B cell (primary cell): ENCODE measurements around the gene HES4.
"Not testable (repeated sequence)": the region's sequence is repeated elsewhere in the genome, so short reads cannot be mapped to it uniquely, and the experiment has no call there.

Experiments
- EZH2 ChIP-seq: IDR thresholded peaks from 2 replicates; pipeline ENCODE4 v1.6.1; 2012; ENCODE audit warnings: borderline replicate concordance, low read depth, mild to moderate bottlenecking, moderate library complexity, low read length; ENCODE audit not compliant: insufficient read depth, poor library complexity, severe bottlenecking
- TF ChIP-seq, protein P1 (sequence below): fragments of 200-600 bp; IDR thresholded peaks from one replicate; pipeline ENCODE4 v1.8.0; 2022; ENCODE audit warnings: antibody characterized with exemption, mild to moderate bottlenecking

DNA sequence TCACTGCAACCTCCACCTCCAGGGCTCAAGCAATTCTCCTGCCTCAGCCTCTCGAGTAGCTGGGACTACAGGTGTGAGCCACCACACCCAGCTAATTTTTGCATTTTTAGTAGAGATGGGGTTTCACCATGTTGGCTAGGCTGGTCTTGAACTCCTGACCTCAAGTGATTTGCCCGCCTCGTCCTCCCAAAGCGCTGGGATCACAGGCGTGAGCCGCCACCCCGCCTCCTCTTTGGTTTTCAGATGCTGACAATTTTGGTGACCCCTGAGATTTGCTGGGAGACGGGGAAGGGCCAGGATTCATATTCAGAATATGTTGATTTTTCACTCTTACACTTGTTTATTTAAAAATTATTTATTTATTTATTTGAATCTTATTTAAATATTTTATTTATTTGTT is 10.2 kb upstream of the HES4 start:
- TF ChIP-seq, protein P1, sequence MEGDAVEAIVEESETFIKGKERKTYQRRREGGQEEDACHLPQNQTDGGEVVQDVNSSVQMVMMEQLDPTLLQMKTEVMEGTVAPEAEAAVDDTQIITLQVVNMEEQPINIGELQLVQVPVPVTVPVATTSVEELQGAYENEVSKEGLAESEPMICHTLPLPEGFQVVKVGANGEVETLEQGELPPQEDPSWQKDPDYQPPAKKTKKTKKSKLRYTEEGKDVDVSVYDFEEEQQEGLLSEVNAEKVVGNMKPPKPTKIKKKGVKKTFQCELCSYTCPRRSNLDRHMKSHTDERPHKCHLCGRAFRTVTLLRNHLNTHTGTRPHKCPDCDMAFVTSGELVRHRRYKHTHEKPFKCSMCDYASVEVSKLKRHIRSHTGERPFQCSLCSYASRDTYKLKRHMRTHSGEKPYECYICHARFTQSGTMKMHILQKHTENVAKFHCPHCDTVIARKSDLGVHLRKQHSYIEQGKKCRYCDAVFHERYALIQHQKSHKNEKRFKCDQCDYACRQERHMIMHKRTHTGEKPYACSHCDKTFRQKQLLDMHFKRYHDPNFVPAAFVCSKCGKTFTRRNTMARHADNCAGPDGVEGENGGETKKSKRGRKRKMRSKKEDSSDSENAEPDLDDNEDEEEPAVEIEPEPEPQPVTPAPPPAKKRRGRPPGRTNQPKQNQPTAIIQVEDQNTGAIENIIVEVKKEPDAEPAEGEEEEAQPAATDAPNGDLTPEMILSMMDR, result not testable (repeated sequence)
- TF ChIP-seq EZH2, result not testable (repeated sequence)
